Activated CD4-positive, alpha-beta memory T cell treated with anti-CD3 and anti-CD28 coated beads for 36 hours (primary cell): ENCODE measurements around the gene ASF1B. TPM values are rescaled to one million over a fixed set of nuclear protein-coding genes. Genes with fewer than 3 reads are reported as not detected.
A peak's percentile ranks its signal among the peaks of the same experiment; 100 is the strongest.

Source experiments
- CTCF ChIA-PET: fragments of 350-600 bp; sonication (Branson Sonifier 250); formaldehyde crosslinking; loops from one replicate; lab custom pipeline; 2021; ENCODE audit warnings: antibody characterized with exemption, inconsistent platforms; lab: Charles Lee
- POLR2A ChIA-PET: fragments of 350-600 bp; sonication (Branson Sonifier 250); formaldehyde crosslinking; loops from one replicate; lab custom pipeline; 2021; ENCODE audit warnings: antibody characterized with exemption; lab: Charles Lee
- DNase-seq: peaks from one replicate; pipeline ENCODE4 v3.0.0-alpha.2; 2020
- H3K27ac Mint-ChIP-seq: one replicate; pipeline ENCODE4 v1.8.0; 2021; ENCODE audit warnings: mixed read lengths
- H3K27me3 Mint-ChIP-seq: one replicate; pipeline ENCODE4 v1.8.0; 2021; ENCODE audit warnings: mixed read lengths
- H3K36me3 Mint-ChIP-seq: one replicate; pipeline ENCODE4 v1.8.0; 2021; ENCODE audit warnings: mixed read lengths
- H3K4me1 Mint-ChIP-seq: one replicate; pipeline ENCODE4 v1.8.0; 2021; ENCODE audit warnings: low read depth, mixed read lengths
- H3K4me3 Mint-ChIP-seq: one replicate; pipeline ENCODE4 v1.8.0; 2021; ENCODE audit warnings: mild to moderate bottlenecking, mixed read lengths
- H3K9me3 Mint-ChIP-seq: one replicate; pipeline ENCODE4 v1.8.0; 2021; ENCODE audit warnings: mixed read lengths
- intact Hi-C: fragments of 100-400 bp; cut with micrococcal nuclease; formaldehyde crosslinking; loops from one replicate; pipeline ENCODE4 v1.15.1; 2023
- total RNA-seq, 2 experiments: library from RNA; stranded (reverse); gene quantifications; one replicate each; pipeline ENCODE4 v1.2.3, GENCODE V29; 2021

The ASF1B gene
- total RNA-seq, 2 experiments from 2014 or later = 67.7 to 70.8 TPM

DNA sequence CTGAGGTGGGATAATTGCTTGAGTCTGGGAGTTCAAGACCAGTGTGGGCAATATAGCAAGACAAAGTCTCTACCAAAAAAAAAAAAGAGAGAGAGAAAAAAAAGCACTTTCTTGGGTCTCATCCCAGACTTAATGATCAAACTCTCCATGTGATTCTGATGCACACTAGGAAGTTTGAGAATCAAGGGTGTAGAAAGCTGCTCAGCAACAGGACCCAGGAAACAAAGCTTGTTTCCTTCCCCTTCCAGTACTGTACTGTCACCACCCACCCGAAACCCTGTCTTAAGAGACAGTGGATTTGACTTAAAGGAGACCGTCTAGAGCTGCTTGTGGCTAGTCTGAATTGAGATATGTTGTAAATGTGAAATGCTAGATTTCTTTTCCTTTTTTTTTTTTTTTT is 58.0 kb downstream of the ASF1B start:
- Mint-ChIP-seq H3K4me3 (no peak overlapping the region), H3K27ac (no peak overlapping the region), H3K27me3 (peaks cover 2% of the 10 kb centered on the region), H3K4me1 (peaks cover 27% of the 10 kb centered on the region), H3K9me3 (no peaks in the 10 kb centered on the region), H3K36me3 (no peaks in the 10 kb centered on the region)
- ChIA-PET POLR2A (no interaction called here), CTCF (interaction anchor here (0.6 to 3.8 kb wide), 6 partner anchors 10 to 197 kb away, joined by 3 to 14 read pairs (median 4); no protein-coding TSS in a partner anchor)
- intact Hi-C loops = loop anchor here (10.0 kb wide), 1 partner anchor 484 kb away; no protein-coding TSS in a partner anchor
- DNase-seq = no peak

DNA sequence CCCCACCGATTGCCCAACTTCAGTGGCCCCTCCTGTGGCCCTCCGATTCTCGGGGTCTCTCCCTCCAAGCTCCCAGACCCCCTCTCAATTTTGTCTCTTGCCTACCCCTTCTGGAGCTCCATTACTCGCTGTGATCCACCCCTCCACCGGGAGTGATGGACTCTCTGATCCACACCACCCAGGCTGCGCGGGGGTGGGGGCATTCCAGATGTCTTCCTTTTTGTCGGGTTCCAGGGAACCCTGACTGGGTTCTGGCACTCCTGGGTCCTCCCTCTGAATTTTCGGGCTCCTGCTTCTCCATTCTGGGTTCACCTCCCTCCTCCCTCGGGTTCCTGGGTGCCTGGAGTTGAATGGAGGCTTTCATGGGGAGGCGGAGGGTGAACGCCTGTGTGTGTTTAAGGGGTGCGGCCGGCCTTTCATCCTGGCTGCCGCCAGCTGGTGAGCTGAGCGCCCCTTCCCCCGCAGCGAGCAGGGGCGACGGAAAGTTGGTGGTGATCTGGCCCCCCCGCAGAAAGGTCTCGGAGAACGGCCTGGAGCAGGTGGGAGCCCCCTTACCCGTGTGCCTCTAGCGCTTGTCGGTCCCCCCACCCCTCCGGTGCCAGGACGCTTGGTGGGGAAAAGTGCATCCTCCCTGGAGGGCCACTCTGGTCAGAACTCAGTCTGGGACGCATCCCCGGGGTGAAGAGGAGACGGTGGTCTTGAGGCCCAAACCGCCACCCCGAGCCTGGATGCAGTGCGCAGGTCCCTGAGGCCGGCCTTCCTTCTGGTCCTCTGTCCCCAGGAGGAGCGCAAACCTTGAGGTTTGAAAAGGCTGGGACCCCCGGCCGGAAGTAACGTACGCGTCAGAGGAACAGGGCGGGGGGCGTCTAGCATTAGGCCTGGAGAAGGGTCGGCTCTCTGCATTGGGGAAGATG is 62.2 kb downstream of the ASF1B start:
- DNase-seq = peak; percentile 62
- Mint-ChIP-seq H3K4me1 (peaks cover 13% of the 10 kb centered on the region), H3K36me3 (no peaks in the 10 kb centered on the region), H3K27me3 (no peaks in the 10 kb centered on the region), H3K9me3 (no peaks in the 10 kb centered on the region), H3K4me3 (peak overlapping the region; percentile 95), H3K27ac (peak overlapping the region; percentile 84)
- CTCF ChIA-PET = interaction anchor here (0.7 to 6.9 kb wide), 16 partner anchors 14 to 286 kb away, joined by 3 to 83 read pairs (median 4); partner anchors contain the start of genes ASF1B, BRME1, CC2D1A and IL27RA
- intact Hi-C loops = loop anchor here (1.0 to 10.0 kb wide), 3 partner anchors 121 to 479 kb away; partner anchors contain the start of gene DCAF15
- POLR2A ChIA-PET = interaction anchor here (1.0 kb wide), 1 partner anchor 193 kb away, joined by 7 read pairs; no protein-coding TSS in a partner anchor

DNA sequence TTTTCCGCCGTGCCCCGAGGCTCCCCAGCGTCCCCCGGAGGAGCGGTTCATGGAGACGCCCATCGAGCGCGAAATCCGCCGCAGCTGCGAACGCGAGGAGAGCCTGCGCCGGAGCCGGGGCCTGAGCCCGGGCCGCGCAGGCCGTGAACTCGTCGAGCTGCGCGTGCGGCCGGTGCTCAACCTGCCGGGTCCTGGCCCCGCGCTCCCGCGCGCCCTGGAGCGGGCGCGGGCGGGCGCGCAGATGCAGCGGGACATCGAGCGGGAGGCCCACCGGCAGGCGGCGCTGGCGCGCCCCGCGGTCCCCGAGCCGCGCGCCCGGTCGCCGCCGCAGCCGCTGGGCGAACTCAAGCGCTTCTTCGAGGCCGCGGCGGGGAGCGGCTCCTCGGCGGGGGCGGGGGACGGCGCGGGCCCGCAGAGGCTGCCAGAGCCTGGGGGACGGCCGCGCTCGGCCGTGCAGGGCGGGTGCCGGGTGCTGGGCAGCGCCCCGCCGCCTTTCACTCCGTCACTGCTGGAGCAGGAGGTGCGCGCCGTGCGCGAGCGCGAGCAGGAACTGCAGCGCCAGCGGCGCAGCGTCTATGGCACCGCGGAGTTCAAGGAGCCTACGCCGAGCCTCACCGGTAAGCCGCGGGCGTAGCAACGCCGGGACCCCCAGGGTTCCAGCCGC is 63.0 kb downstream of the ASF1B start:
- DNase-seq = peak; percentile 80
- Mint-ChIP-seq H3K4me3 (peak overlapping the region; percentile 95), H3K36me3 (no peaks in the 10 kb centered on the region), H3K27ac (peak overlapping the region; percentile 84), H3K9me3 (no peaks in the 10 kb centered on the region), H3K27me3 (no peaks in the 10 kb centered on the region), H3K4me1 (peaks cover 13% of the 10 kb centered on the region)
- CTCF ChIA-PET = interaction anchor here (0.7 to 6.9 kb wide), 29 partner anchors 11 to 286 kb away, joined by 3 to 83 read pairs (median 4); partner anchors contain the start of genes ASF1B, BRME1, CC2D1A and IL27RA
- POLR2A ChIA-PET = interaction anchor here (1.0 kb wide), 2 partner anchors 63 to 192 kb away, joined by 3 to 7 read pairs; partner anchors contain the start of gene ASF1B
- intact Hi-C loops = loop anchor here (1.0 to 10.0 kb wide), 3 partner anchors 121 to 479 kb away; partner anchors contain the start of gene DCAF15

DNA sequence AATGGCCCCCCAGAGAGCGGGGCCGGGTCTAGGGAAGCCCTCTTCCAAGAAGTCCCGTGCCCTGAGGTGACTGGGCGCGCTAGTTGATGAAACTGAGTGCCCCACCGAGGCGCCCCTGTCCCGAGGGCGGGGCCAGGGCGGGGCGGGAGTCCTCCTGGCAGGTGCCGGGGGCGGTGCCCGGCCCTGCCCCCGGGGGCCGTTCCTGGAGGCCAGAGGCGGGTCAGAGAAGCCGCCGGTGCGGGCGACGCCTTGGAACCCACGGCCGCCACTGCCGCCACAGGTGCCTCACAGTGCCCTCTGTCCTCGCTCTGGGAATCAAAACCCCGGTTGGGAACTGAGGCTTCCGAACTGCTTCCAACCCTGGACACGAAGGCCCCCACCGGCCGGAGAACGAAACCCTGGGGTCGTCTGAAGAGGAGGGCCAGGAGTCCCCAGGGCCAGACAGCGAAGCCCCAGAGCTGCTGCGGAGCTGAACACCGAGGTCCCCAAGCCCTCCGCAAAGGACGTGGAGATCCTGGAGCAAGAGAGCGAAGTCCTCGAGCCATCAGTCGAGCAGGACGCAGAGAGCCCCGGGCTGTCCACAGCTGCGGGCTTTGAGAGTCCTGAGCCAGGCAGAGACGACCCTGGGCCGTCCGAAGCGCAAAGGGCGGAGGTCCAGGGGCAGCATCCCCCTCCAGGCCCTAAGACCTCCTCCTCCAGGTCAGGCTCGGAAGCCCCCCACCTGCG is 63.7 kb downstream of the ASF1B start, which contains the start of gene MISP3:
MISP3 (plus strand) TSS at position 252 of the 726 bp plus-strand sequence. CDS start 524 bp downstream, outside the sequence.
- ChIA-PET POLR2A (interaction anchor here (1.0 to 1.6 kb wide), 2 partner anchors 64 to 192 kb away, joined by 3 read pairs; partner anchors contain the start of gene ASF1B), CTCF (interaction anchor here (0.6 to 6.9 kb wide), 36 partner anchors 8 to 325 kb away, joined by 3 to 83 read pairs (median 4); partner anchors contain the start of genes ASF1B, IL27RA and PALM3)
- Mint-ChIP-seq H3K27ac (no peak within 1 kb of the TSS), H3K9me3 (no peaks in the 10 kb centered on the region), H3K27me3 (no peaks in the 10 kb centered on the region), H3K4me1 (peaks cover 13% of the 10 kb centered on the region), H3K36me3 (no peaks in the 10 kb centered on the region), H3K4me3 (peak within 1 kb of the TSS; percentile 95)
- peak; percentile 58 for DNase-seq
- intact Hi-C loops = loop anchor here (1.0 to 10.0 kb wide), 3 partner anchors 120 to 478 kb away; partner anchors contain the start of gene DCAF15

DNA sequence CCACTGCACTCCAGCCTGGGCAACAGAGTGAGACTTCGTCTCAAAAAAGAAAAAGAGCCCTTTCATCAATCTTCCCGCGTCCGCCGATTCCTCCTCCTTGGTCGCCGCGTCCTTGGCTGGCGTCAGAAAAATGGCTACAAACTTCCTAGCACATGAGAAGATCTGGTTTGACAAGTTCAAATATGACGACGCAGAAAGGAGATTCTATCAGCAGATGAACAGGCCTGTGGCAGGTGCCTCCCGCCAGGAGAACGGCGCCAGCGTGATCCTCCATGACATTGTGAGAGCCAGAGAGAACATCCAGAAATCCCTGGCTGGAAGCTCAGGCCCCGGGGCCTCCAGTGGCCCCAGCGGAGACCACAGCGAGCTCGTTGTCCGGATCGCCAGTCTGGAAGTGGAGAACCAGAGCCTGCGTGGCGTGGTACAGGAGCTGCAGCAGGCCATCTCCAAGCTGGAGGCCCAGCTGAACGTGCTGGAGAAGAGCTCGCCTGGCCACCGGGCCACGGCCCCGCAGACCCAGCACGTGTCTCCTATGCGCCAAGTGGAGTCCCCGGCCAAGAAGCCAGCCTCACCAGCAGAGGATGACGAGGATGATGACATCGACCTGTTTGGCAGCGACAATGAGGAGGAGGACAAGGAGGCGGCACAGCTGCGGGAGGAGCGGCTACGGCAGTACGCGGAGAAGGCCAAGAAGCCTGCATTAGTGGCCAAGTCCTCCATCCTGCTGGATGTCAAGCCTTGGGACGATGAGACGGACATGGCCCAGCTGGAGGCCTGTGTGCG is 65.9 kb downstream of the ASF1B start:
- peaks cover 13% of the 10 kb centered on the region for H3K4me1 Mint-ChIP-seq
- ChIA-PET CTCF (interaction anchor here (0.6 to 6.9 kb wide), 12 partner anchors 10 to 198 kb away, joined by 3 to 83 read pairs (median 6); partner anchors contain the start of genes IL27RA and PALM3), POLR2A (no interaction called here)
- H3K4me3 Mint-ChIP-seq = no peak overlapping the region
- no peaks in the 10 kb centered on the region for H3K27me3 Mint-ChIP-seq
- no peak for DNase-seq
- H3K36me3 Mint-ChIP-seq = no peaks in the 10 kb centered on the region
- intact Hi-C loops = loop anchor here (10.0 kb wide), 1 partner anchor 476 kb away; no protein-coding TSS in a partner anchor
- H3K27ac Mint-ChIP-seq = peak overlapping the region; percentile 2
- H3K9me3 Mint-ChIP-seq = no peaks in the 10 kb centered on the region

Other genes with a start within 250 kb of the ASF1B start
- gene BRME1, start 230.5 kb downstream of the ASF1B start, total RNA-seq = 1 to 10 TPM; 7.7 to 9.0 TPM
- gene CC2D1A, start 230.4 kb downstream of the ASF1B start, total RNA-seq = 10 to 100 TPM; 25.8 to 31.0 TPM
- under 1 TPM; 0.34 to 0.50 TPM for gene PODNL1, start 198.2 kb downstream of the ASF1B start, total RNA-seq
- gene DCAF15, start 184.1 kb downstream of the ASF1B start, total RNA-seq = 10 to 100 TPM; 67.0 to 72.0 TPM
- gene RFX1, start 130.3 kb downstream of the ASF1B start, total RNA-seq = 10 to 100 TPM; 14.4 to 15.2 TPM
- gene RLN3, start 108.4 kb downstream of the ASF1B start, total RNA-seq = not detected
- 10 to 100 TPM; 61.9 to 62.0 TPM for gene IL27RA, start 104.8 kb downstream of the ASF1B start, total RNA-seq
- not detected for gene PALM3, start 74.5 kb downstream of the ASF1B start, total RNA-seq
- 1 to 10 TPM; 2.4 to 2.5 TPM for gene MISP3, start 63.8 kb downstream of the ASF1B start, total RNA-seq
- not detected for gene C19orf67, start 50.8 kb downstream of the ASF1B start, total RNA-seq
- gene SAMD1, start 45.8 kb downstream of the ASF1B start, total RNA-seq = 10 to 100 TPM; 74.5 to 77.6 TPM
- gene PRKACA, start 18.8 kb downstream of the ASF1B start, total RNA-seq = 10 to 100 TPM; 64.3 to 65.6 TPM
- gene ADGRL1, start 69.6 kb upstream of the ASF1B start, total RNA-seq = 10 to 100 TPM in 1 of 2 experiments, 1 to 10 TPM in 1; 8.4 to 10.9 TPM
- gene ADGRE5, start 244.9 kb upstream of the ASF1B start, total RNA-seq = 100 to 1,000 TPM; 202 to 206 TPM